HL-60/S4 (cell line): ENCODE data around the gene ACADSB.

Experiments used
- in situ Hi-C: fragments of 300-500 bp; cut with MboI; formaldehyde crosslinking; loops from 2 replicates; pipeline ENCODE4 v1.14.3; 2022; ENCODE audit warnings: low sequenced_read_pairs

ACADSB gene

GRCh38 chr10:123001370-123001769 is 7.4 kb upstream of the ACADSB start:
- in situ Hi-C loops = no loop called here

- in situ Hi-C loops = no loop called here
Measured at GRCh38 chr10:123004298-123004697, 4.5 kb upstream of the ACADSB start.

GRCh38 chr10:123007558-123008354 is 1.1 kb upstream of the ACADSB start:
- in situ Hi-C loops = no loop called here

- in situ Hi-C loops = no loop called here
Measured at GRCh38 chr10:123009105-123009820, 457 bp downstream of the ACADSB start.

- in situ Hi-C loops = no loop called here
Measured at GRCh38 chr10:123011987-123012386, 3.2 kb downstream of the ACADSB start.

- in situ Hi-C loops = no loop called here
Measured at GRCh38 chr10:123013456-123014419, 4.9 kb downstream of the ACADSB start.

- in situ Hi-C loops = no loop called here
Measured at GRCh38 chr10:123014772-123015171, 6.0 kb downstream of the ACADSB start.

- in situ Hi-C loops = no loop called here
Measured at GRCh38 chr10:123016228-123016627, 7.4 kb downstream of the ACADSB start.

- in situ Hi-C loops = no loop called here
Measured at GRCh38 chr10:123017421-123018165, 8.8 kb downstream of the ACADSB start.

- in situ Hi-C loops = no loop called here
Measured at GRCh38 chr10:123018531-123018930, 9.7 kb downstream of the ACADSB start.

- in situ Hi-C loops = no loop called here
Measured at GRCh38 chr10:123019264-123019663, 10.5 kb downstream of the ACADSB start.

- in situ Hi-C loops = no loop called here
Measured at GRCh38 chr10:123019941-123020703, 11.3 kb downstream of the ACADSB start.

GRCh38 chr10:123021517-123021916 is 12.7 kb downstream of the ACADSB start:
- in situ Hi-C loops = no loop called here

GRCh38 chr10:123024540-123024939 is 15.7 kb downstream of the ACADSB start:
- in situ Hi-C loops = no loop called here

GRCh38 chr10:123026302-123026701 is 17.5 kb downstream of the ACADSB start:
- in situ Hi-C loops = no loop called here

GRCh38 chr10:123027861-123028260 is 19.1 kb downstream of the ACADSB start:
- in situ Hi-C loops = no loop called here

- in situ Hi-C loops = no loop called here
Measured at GRCh38 chr10:123031124-123031523, 22.3 kb downstream of the ACADSB start.

GRCh38 chr10:123034332-123034731 is 25.5 kb downstream of the ACADSB start:
- in situ Hi-C loops = no loop called here

- in situ Hi-C loops = no loop called here
Measured at GRCh38 chr10:123035467-123036086, 26.8 kb downstream of the ACADSB start.
